Measurements from ENCODE around the gene MADCAM1.

MADCAM1 gene

DNA sequence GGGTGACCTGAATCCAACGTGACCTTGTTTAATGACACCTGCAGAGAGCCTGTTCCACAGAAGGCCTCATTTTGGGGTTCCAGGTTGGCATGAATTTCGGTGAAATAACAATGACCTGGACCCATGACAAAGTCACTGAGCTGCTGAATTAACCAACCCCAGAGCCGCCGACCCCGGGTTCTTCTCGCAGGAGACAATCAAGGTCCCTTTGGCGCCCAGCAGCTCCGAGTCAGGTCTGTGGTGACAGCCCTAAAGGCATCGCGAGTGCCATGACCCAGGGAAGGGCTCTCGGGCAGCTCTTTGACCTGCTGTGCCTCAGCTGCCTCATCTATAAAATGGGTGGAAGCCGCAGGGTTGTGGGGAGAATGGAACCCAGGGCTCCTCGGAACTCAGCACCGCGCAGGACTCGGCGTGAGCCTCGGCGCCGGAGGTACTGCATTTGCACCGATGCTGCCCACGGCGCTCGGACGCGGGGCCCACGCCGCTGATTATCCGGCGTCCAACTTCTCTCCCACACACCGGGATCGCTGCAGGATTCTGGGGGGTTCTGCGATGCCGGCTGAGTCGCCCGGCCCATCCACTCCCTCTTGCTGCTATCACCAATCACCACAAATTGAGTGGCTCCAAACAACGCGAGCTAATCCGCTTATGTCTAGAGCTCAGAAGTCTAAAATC lies 41.1 kb upstream of the MADCAM1 start:
- TF ChIP-seq, protein P1, sequence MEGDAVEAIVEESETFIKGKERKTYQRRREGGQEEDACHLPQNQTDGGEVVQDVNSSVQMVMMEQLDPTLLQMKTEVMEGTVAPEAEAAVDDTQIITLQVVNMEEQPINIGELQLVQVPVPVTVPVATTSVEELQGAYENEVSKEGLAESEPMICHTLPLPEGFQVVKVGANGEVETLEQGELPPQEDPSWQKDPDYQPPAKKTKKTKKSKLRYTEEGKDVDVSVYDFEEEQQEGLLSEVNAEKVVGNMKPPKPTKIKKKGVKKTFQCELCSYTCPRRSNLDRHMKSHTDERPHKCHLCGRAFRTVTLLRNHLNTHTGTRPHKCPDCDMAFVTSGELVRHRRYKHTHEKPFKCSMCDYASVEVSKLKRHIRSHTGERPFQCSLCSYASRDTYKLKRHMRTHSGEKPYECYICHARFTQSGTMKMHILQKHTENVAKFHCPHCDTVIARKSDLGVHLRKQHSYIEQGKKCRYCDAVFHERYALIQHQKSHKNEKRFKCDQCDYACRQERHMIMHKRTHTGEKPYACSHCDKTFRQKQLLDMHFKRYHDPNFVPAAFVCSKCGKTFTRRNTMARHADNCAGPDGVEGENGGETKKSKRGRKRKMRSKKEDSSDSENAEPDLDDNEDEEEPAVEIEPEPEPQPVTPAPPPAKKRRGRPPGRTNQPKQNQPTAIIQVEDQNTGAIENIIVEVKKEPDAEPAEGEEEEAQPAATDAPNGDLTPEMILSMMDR (IDR thresholded peaks at IDR 0.05; ENCODE audit: insufficient read depth, missing control alignments) = no peak
- DNase-seq (ENCODE audit: insufficient read length, low spot score) (no peak), FAIRE-seq (no peak)

DNA sequence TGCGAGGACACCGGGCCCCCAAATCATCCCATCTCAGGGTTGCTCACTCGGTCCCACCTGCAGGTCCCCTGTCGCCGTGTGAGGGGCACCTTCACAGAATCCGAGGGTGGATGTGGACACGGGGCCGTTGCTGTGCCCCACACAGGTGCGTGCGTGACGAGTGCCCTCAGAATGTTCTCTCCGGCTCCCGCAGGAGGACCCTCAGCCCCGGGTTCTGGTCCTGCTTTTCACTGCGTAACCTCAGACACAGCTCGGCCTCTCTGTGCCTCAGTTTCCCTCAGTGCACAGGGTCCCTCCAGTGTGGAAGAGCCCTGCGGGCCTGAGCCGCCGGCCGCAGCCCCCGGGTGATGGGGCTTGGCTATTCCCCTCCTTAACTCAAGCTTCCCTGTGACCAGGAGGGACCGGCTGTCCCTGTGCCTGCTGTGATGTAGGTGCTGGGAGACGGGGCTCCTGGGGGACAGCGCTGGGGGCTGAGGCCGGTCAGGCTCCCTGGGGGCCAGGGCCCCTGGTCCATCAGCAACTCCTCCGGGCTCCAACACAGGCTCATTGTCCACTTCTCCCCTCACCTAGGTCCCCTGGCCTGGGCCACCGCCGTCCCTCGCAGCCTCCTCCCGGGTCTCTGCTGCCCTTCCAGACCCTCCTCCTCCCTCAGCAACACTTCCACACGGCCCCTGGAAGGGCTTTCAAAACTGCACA lies 40.3 kb upstream of the MADCAM1 start:
- TF ChIP-seq, protein P1 (IDR thresholded peaks at IDR 0.05; ENCODE audit: insufficient read depth, missing control alignments) = no peak
- DNase-seq (ENCODE audit: insufficient read length, low spot score) = no peak
- no peak for FAIRE-seq

DNA sequence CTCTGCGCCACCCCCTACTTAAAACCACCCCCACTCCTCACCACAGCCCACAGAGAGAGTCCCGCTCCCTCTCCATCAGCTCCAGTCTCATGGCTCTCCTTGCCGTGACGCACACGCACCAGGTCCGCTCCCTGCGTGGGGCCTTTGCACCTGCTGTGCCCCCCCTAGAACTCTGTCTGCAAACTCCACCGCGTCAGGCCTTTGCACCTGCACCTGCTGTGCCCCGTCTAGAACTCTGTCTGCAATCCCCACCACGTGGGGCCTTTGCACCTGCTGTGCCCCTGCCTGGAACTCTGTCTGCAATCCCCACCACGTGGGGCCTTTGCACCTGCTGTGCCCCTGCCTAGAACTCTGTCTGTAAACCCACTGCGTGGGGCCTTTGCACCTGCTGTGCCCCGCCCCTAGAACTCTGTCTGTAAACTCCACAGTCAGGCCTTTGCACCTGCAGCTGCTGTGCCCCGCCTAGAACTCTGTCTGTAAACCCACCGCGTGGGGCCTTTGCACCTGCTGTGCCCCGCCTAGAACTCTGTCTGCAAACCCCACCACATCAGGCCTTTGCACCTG lies 39.7 kb upstream of the MADCAM1 start:
- FAIRE-seq = no peak
- TF ChIP-seq, protein P1 (IDR thresholded peaks at IDR 0.05; ENCODE audit: insufficient read depth, missing control alignments) = no peak
- DNase-seq (ENCODE audit: insufficient read length, low spot score) = no peak

DNA sequence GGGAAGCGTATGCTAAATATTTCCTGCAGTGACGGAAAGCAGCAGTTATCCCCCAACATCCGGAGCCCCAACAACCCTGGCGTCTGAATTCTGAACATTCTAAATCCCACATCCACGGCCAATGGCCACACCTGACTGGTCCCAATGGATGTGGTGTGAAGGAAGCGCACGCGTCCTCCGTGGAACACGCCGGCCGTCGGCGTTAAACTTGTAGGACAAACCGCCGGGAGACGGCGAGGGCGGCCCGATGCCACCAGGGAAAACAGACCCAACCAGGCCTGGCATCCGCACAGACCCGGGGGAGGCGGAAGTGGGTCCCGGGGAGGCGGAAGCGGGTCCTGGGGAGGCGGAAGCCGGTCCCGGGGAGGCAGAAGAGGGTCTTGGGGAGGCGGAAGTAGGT lies 38.6 kb upstream of the MADCAM1 start:
- FAIRE-seq (no peak), DNase-seq (ENCODE audit: insufficient read length, low spot score) (no peak)
- TF ChIP-seq, protein P1 (IDR thresholded peaks at IDR 0.05; ENCODE audit: insufficient read depth, missing control alignments) = no peak

DNA sequence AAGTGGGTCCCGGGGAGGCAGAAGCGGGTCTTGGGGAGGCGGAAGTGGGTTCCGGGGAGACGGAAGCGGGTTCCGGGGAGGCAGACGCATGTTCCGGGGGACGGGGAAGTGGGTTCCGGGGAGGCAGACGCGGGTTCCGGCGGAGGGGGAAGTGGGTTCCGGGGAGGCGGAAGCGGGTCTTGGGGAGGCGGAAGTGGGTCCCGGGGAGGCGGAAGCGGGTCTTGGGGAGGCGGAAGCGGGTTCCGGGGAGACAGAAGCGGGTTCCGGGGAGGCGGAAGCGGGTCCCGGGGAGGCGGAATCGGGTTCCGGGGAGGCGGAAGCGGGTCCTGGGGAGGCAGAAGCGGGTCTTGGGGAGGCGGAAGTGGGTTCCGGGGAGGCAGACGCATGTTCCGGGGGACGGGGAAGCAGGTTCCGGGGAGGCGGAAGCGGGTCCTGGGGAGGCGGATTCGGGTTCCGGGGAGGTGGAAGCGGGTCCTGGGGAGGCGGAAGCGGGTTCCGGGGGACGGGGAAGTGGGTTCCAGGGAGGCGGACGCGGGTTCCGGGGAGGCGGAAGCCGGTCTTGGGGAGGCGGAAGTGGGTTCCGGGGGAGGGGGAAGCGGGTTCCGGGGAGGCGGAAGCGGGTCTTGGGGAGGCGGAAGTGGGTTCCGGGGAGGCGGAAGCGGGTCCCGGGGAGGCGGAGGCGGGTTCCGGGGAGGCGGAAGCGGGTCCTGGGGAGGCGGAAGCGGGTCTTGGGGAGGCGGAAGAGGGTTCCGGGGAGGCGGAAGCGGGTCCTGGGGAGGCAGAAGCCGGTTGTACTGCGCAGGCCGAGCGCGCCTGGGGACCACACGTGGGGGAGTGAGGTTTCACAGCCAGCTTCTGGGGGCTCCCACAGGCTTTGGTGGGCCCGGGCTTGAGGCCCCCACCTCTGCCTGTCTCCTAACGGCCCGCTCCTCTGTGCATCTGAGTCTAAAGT lies 37.9 kb upstream of the MADCAM1 start:
- TF ChIP-seq, protein P1 (IDR thresholded peaks at IDR 0.05; ENCODE audit: insufficient read depth, missing control alignments) = no peak
- DNase-seq (ENCODE audit: insufficient read length, low spot score) (no peak), FAIRE-seq (no peak)

DNA sequence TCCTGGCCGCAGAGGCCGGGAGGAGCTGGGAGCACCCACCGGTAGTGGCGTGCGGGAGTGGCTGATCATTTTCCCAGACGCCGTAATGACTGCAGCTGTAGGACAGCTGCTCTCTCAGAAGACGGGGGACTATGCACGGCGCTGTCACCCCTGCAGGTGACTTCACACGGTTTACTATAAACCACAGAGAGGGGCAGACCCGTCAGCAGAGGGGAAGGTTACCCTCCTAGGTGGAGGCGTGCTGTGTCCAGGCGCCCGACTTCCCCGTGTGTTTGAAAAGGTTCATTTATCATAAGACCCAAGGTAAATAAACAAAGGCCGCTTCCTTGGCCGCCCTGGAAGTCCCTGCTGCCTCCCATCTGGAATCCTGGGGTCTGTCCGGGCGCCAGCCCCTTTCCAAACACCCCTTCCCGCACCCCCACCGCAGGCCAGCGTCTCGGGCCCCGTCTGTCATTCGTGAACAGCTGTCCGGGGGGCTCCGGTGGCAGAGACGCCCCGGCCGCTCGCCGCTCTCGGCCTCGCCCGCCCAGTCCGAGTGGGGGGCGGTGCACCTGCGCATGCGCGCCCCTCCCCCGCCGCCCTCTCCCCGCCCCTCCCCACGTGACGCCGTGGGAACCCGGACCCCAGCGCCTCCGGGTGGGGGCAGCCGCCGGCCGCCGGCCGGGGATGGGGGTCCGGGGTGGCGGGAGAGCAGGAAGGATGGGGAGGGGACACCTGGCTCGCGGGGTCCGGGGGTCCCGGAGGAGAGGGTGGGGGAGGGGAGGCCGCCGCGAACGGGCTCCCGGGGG lies 36.4 kb upstream of the MADCAM1 start:
- no peak for FAIRE-seq
- TF ChIP-seq, protein P1 (IDR thresholded peaks at IDR 0.05; ENCODE audit: insufficient read depth, missing control alignments) = no peak
- DNase-seq (ENCODE audit: insufficient read length, low spot score) = peak; percentile 96
